PC-3 (cell line): ENCODE results near the gene KDM4B. TPM values are rescaled to one million over a fixed set of nuclear protein-coding genes. Genes with fewer than 3 reads are reported as not detected.
A peak's percentile ranks its signal among the peaks of the same experiment; 100 is the strongest.

Experiments used
- ATAC-seq: fragments of 200-7000 bp; cut with Tn5 transposase; 2 replicates; pipeline ENCODE4 v1.9.1; 2020; ENCODE audit warnings: mild to moderate bottlenecking, moderate library complexity
- BruUV-seq: library from RNA; stranded (reverse); fragments of 400-500 nt; replicated peaks from 2 replicates; lab custom pipeline; 2021; lab: Mats Ljungman, UMichigan
- CTCF ChIA-PET: fragments of 300-600 bp; sonication (Branson Sonifier 250); formaldehyde crosslinking; loops from one replicate; lab custom pipeline; 2022; ENCODE audit warnings: antibody characterized with exemption; lab: Charles Lee
- POLR2A ChIA-PET: fragments of 300-600 bp; sonication (Branson Sonifier 250); formaldehyde crosslinking; loops from one replicate; lab custom pipeline; 2022; ENCODE audit warnings: antibody characterized with exemption; ENCODE audit not compliant: unreplicated experiment; lab: Charles Lee
- DNase-seq: peaks from one replicate; pipeline ENCODE4 v3.0.0-alpha.2; 2015
- H2AFZ ChIP-seq: fragments of 300-600 bp; sonication (generic); 2 replicates; pipeline ENCODE4 v1.6.0; 2016; ENCODE audit warnings: antibody characterized with exemption, low read length
- H3F3A ChIP-seq: fragments of 300-600 bp; sonication (generic); one replicate; pipeline ENCODE4 v1.6.0; 2017; ENCODE audit warnings: antibody characterized with exemption, low read length, control low read depth, mild to moderate bottlenecking; ENCODE audit not compliant: unreplicated experiment
- H3K27ac ChIP-seq: fragments of 300-600 bp; sonication (generic); 2 replicates; pipeline ENCODE4 v1.5.1; 2016; ENCODE audit warnings: mild to moderate bottlenecking, low read length
- H3K27me3 ChIP-seq: fragments of 300-600 bp; sonication (generic); 2 replicates; pipeline ENCODE4 v1.6.1; 2016; ENCODE audit warnings: low read length, mixed read lengths
- H3K36me3 ChIP-seq: fragments of 300-600 bp; sonication (generic); 2 replicates; pipeline ENCODE4 v1.6.1; 2016; ENCODE audit warnings: low read depth, mixed run types, low read length, mixed read lengths
- H3K4me1 ChIP-seq: fragments of 300-600 bp; sonication (generic); 2 replicates; pipeline ENCODE4 v1.5.1; 2016; ENCODE audit warnings: low read length; ENCODE audit not compliant: insufficient read depth
- H3K4me2 ChIP-seq: fragments of 300-600 bp; sonication (generic); 2 replicates; pipeline ENCODE4 v1.6.0; 2016; ENCODE audit warnings: low read length
- H3K4me3 ChIP-seq: fragments of 300-600 bp; sonication (generic); 2 replicates; pipeline ENCODE4 v1.5.1; 2016; ENCODE audit warnings: mild to moderate bottlenecking, low read length, mixed read lengths
- H3K79me2 ChIP-seq: fragments of 300-600 bp; sonication (generic); 2 replicates; pipeline ENCODE4 v1.6.1; 2017; ENCODE audit warnings: low read length, mixed read lengths
- H3K9ac ChIP-seq: fragments of 300-600 bp; sonication (generic); 2 replicates; pipeline ENCODE4 v1.6.0; 2016; ENCODE audit warnings: mild to moderate bottlenecking, low read length
- H3K9me2 ChIP-seq: fragments of 300-600 bp; sonication (generic); replicated peaks from 2 replicates; pipeline ENCODE4 v1.6.1; 2016; ENCODE audit warnings: mixed run types, low read length, mixed read lengths
- H3K9me3 ChIP-seq: fragments of 300-600 bp; sonication (generic); 2 replicates; pipeline ENCODE4 v1.6.1; 2016; ENCODE audit warnings: low read length, mixed read lengths
- H4K20me1 ChIP-seq: fragments of 300-600 bp; sonication (generic); 2 replicates; pipeline ENCODE4 v1.6.1; 2016; ENCODE audit warnings: low read length, mixed read lengths
- EZH2 ChIP-seq: fragments of 300-600 bp; sonication (generic); IDR thresholded peaks from one replicate; pipeline ENCODE4 v1.6.1; 2017; ENCODE audit warnings: antibody characterized with exemption, mild to moderate bottlenecking, low read length; ENCODE audit not compliant: unreplicated experiment
- EZH2phosphoT487 ChIP-seq: fragments of 300-600 bp; sonication (generic); IDR thresholded peaks from 2 replicates; pipeline ENCODE4 v1.6.1; 2018; ENCODE audit warnings: mild to moderate bottlenecking, antibody characterized with exemption, low read length, borderline replicate concordance
- intact Hi-C: fragments of 100-400 bp; cut with micrococcal nuclease; formaldehyde crosslinking; loops from 2 replicates; pipeline ENCODE4 v1.9.0; 2023
- total RNA-seq: library from RNA; depleted of rRNA; stranded (reverse); fragments of >200 nt; gene quantifications from 2 replicates; pipeline ENCODE4 v1.2.3, GENCODE V29; 2014
- TF ChIP-seq, protein P1 (sequence below): fragments of 300-600 bp; sonication (generic); conservative IDR thresholded peaks from 2 replicates; pipeline ENCODE4 v1.5.1; 2017; ENCODE audit warnings: antibody characterized with exemption, low read depth, mild to moderate bottlenecking, low read length

Gene KDM4B
- total RNA-seq, 1 experiment from 2014 or later: 19.8 TPM

- Histone ChIP-seq H3F3A (no peaks in the 10 kb centered on the region), H3K4me3 (no peak overlapping the region), H3K9me3 (no peaks in the 10 kb centered on the region), H3K36me3 (no peaks in the 10 kb centered on the region), H3K9ac (no peak overlapping the region), H3K4me2 (no peak overlapping the region), H3K27ac (no peak overlapping the region), H4K20me1 (no peaks in the 10 kb centered on the region), H3K9me2 (no peaks in the 10 kb centered on the region), H3K79me2 (no peaks in the 10 kb centered on the region), H3K27me3 (no peaks in the 10 kb centered on the region), H3K4me1 (no peaks in the 10 kb centered on the region), H2AFZ (no peak overlapping the region)
- POLR2A ChIA-PET: no interaction called here
- DNase-seq (no peak), ATAC-seq (no peak)
- CTCF ChIA-PET: no interaction called here
- BruUV-seq: no TSS peak
- TF ChIP-seq EZH2 (no peak), EZH2phosphoT487 (no peak)
- TF ChIP-seq, protein P1, sequence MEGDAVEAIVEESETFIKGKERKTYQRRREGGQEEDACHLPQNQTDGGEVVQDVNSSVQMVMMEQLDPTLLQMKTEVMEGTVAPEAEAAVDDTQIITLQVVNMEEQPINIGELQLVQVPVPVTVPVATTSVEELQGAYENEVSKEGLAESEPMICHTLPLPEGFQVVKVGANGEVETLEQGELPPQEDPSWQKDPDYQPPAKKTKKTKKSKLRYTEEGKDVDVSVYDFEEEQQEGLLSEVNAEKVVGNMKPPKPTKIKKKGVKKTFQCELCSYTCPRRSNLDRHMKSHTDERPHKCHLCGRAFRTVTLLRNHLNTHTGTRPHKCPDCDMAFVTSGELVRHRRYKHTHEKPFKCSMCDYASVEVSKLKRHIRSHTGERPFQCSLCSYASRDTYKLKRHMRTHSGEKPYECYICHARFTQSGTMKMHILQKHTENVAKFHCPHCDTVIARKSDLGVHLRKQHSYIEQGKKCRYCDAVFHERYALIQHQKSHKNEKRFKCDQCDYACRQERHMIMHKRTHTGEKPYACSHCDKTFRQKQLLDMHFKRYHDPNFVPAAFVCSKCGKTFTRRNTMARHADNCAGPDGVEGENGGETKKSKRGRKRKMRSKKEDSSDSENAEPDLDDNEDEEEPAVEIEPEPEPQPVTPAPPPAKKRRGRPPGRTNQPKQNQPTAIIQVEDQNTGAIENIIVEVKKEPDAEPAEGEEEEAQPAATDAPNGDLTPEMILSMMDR: no peak
- intact Hi-C loops: no loop called here
Measured at GRCh38 chr19:5189318-5189607, 220.3 kb downstream of the KDM4B start.

- no peaks in the 10 kb centered on the region for H4K20me1 ChIP-seq
- no peak overlapping the region for H3K27ac ChIP-seq
- ChIA-PET CTCF (interaction anchor here (0.6 kb wide), 1 partner anchor 16 kb away, joined by 4 read pairs; no protein-coding TSS in a partner anchor), POLR2A (interaction anchor here (0.7 kb wide), 1 partner anchor 102 kb away, joined by 13 read pairs; no protein-coding TSS in a partner anchor)
- H2AFZ ChIP-seq: no peak overlapping the region
- H3K4me3 ChIP-seq: no peak overlapping the region
- no peaks in the 10 kb centered on the region for H3K79me2 ChIP-seq
- H3K4me2 ChIP-seq: no peak overlapping the region
- ATAC-seq: peak; percentile 57; the same call in 1 of the 2 replicates
- peak; percentile 49 for DNase-seq
- no peaks in the 10 kb centered on the region for H3K4me1 ChIP-seq
- H3K9me3 ChIP-seq: no peaks in the 10 kb centered on the region
- no peaks in the 10 kb centered on the region for H3K9me2 ChIP-seq
- no peaks in the 10 kb centered on the region for H3K36me3 ChIP-seq
- intact Hi-C loops: no loop called here
- no peaks in the 10 kb centered on the region for H3K27me3 ChIP-seq
- TF ChIP-seq, protein P1: no peak
- TF ChIP-seq EZH2: no peak
- H3K9ac ChIP-seq: no peak overlapping the region
- no TSS peak for BruUV-seq
- no peaks in the 10 kb centered on the region for H3F3A ChIP-seq
Measured at GRCh38 chr19:5191091-5191490, 222.2 kb downstream of the KDM4B start.

DNA sequence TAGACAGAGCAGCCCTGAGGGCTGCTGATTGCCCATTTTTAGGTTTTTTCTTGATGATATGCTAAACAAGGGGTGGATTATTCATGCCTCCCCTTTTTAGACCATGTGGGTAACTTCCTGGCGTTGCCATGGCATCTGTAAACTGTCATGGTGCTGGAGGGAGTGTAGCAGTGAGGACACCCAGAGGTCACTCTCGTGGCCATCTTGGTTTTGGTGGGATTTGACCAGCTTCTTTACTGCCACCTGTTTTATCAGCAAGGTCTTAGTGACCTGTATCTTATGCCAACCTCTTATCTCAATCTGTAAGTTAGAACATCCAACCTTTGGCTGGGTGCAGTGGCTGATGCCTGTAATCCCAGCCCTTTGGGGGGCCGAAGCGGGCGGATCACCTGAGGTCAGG lies 223.7 kb downstream of the KDM4B start:
- Histone ChIP-seq H3K36me3 (no peaks in the 10 kb centered on the region), H2AFZ (no peak overlapping the region), H3K27me3 (no peaks in the 10 kb centered on the region), H3K9me3 (no peaks in the 10 kb centered on the region), H3K9me2 (no peaks in the 10 kb centered on the region), H3F3A (no peaks in the 10 kb centered on the region), H3K27ac (no peak overlapping the region), H3K4me2 (no peak overlapping the region), H4K20me1 (no peaks in the 10 kb centered on the region), H3K4me1 (no peaks in the 10 kb centered on the region), H3K4me3 (no peak overlapping the region), H3K9ac (no peak overlapping the region), H3K79me2 (no peaks in the 10 kb centered on the region)
- intact Hi-C loops: no loop called here
- TF ChIP-seq, protein P1: no peak
- TF ChIP-seq EZH2phosphoT487: no peak
- TF ChIP-seq EZH2: no peak
- ATAC-seq (no peak), DNase-seq (no peak)
- CTCF ChIA-PET: interaction anchor here (0.6 kb wide), 1 partner anchor 16 kb away, joined by 4 read pairs; no protein-coding TSS in a partner anchor
- BruUV-seq: no TSS peak
- POLR2A ChIA-PET: no interaction called here
